Heart left ventricle (tissue), 13 donors: ENCODE measurements around the gene VAMP2.

ENCODE experiments used
- POLR2A ChIP-seq, 2 donors: fragments of 450-650 bp; IDR thresholded peaks; one replicate each; pipeline ENCODE4 v1.6.1; 2017; ENCODE audit warnings: antibody characterized with exemption in 2 of 2, mild to moderate bottlenecking in 2 of 2, moderate library complexity in 2 of 2
- TF ChIP-seq, protein P1 (sequence below), 12 donors: fragments of 200-600 bp; sonication (generic) in 4 of 12; IDR thresholded peaks; one replicate each; pipeline versions ENCODE4 v1.5.0 to v1.8.0; 2018 to 2022; ENCODE audit warnings: antibody characterized with exemption in 12 of 12, mild to moderate bottlenecking in 5 of 12
- donor health status: ischemic (EF 13 %, LVEDD 7.1; RV severe dilation, severe dysfunction).
- donor health status: DM: no; HTN: yes; CAD: no.
- donor health status: DM: no; HTN: no; CAD: no.
- donor health status: ischemic (EF 25% LVEDD 6.9; RV normal size, moderate dysfunction).
- donor health status: ischemic (EF 25% LVEDD 5.7; RV mildly dilated, moderate dysfunction).
- donor health status: ischemic (EF 35%, LVEDD 5.7; RV mildly dilated, moderate dysfunction).
- donor health status: nonischemic (EF 11% LVEDD 7.7; RV severe dilation, severe dysfunction).
- donor health status: DM: yes; HTN: yes; CAD: no.
- donor health status: PGD.
- donor health status: ischemic (EF 29% LVEDD 5.4; RV normal size, mild dysfunction).
- donor health status: nonischemic (EF 23%, LVEDD 6.1; RV moderate dilation, normal function).

GRCh38 chr17:8154608-8155155 lies 8.1 kb downstream of the VAMP2 start:
- TF ChIP-seq, protein P1, sequence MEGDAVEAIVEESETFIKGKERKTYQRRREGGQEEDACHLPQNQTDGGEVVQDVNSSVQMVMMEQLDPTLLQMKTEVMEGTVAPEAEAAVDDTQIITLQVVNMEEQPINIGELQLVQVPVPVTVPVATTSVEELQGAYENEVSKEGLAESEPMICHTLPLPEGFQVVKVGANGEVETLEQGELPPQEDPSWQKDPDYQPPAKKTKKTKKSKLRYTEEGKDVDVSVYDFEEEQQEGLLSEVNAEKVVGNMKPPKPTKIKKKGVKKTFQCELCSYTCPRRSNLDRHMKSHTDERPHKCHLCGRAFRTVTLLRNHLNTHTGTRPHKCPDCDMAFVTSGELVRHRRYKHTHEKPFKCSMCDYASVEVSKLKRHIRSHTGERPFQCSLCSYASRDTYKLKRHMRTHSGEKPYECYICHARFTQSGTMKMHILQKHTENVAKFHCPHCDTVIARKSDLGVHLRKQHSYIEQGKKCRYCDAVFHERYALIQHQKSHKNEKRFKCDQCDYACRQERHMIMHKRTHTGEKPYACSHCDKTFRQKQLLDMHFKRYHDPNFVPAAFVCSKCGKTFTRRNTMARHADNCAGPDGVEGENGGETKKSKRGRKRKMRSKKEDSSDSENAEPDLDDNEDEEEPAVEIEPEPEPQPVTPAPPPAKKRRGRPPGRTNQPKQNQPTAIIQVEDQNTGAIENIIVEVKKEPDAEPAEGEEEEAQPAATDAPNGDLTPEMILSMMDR (IDR thresholded peaks at IDR 0.05) = no peak
- no peak for TF ChIP-seq POLR2A (IDR thresholded peaks at IDR 0.05)
